Stimulated activated CD4-positive, alpha-beta T cell treated with anti-CD3 and anti-CD28 coated beads, Interleukin-1b, Interleukin-23, amount 100 ng/mL, for 4 hours (primary cell): ENCODE data around the gene SERPINC1.
"Not testable (repeated sequence)": the region's sequence is repeated elsewhere in the genome, so short reads cannot be mapped to it uniquely, and the experiment has no call there.

Experiments used
- DNase-seq, 2 donors: peaks; one replicate each; pipeline ENCODE4 v3.0.0-alpha.2; 2020; ENCODE audit warnings: low read depth in 2 of 2

The SERPINC1 gene

DNA sequence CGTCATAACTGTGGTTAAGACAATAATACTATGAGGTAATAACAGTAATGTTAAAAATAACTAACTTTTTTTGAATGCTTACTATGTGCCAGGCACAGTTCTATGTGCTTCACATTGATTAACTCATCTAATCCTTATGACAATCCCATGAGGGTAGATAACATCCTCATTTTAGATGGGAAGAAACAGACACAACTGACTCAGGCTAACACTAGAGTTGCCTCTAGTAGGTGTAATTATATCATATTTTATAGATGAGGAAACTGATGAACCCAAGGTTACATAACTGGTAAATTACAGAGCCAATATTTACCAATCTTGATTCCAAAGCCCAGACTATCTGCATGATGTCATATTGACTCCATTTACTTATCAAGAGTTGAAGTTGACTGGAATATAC lies 23.5 kb downstream of the SERPINC1 start:
- no peak for DNase-seq

DNA sequence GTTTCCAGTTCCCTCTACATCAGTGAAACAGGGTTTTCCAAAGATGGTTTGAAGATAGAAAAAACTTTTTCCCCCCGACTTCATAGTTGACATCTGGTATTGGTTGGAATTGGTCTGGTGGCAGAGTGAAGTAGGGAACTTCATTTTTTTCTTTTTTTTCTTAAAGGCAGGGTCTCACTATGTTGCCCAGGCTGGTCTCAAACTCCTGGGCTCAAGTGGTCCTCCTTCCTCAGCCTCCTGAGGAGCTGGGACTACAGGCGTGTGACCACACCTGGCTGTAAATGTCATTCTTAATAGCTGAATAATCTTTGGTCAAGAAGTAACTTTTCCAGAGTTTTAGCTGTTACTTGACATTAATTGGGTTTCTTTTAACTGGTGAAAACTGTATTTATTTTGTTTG lies 27.2 kb downstream of the SERPINC1 start:
- DNase-seq: no peak

DNA sequence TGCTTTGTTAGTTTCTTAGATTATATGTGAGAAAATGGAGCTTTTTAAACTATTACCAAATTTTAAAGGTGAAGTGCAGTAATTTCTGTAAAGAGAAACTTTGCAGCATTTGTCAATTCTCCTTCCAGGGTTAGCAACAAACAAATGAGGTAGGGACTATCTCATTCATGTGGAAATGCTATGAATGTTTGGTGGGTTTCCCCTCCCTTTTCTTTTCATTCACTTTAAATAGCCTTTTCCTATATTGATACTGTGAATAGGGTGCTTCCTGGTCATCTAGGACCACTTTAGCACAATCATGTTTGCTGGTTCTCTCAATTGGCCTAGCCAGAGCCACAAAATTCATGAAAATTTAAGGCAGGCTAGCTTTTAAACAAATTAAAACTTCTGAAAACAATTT lies 28.4 kb downstream of the SERPINC1 start:
- no peak for DNase-seq

DNA sequence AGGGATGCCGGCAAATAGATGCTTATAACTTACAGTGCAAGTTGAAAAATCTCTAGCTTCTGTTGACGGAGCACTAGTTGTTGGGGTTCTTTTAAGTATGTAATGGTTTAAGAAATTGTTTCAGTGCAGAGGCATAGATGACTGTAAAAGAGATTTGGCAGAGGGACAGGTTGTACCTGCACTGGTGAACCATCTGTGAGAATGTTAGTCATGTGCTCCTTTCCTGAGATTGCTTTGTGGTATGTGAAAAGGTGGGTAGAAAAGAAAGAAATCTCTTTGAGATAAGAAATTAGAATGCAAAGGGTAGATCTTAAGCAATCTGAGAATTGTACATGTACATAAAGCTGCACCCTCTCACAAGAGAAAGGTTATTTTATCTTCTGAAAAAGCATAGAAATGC lies 29.5 kb downstream of the SERPINC1 start:
- DNase-seq: no peak

DNA sequence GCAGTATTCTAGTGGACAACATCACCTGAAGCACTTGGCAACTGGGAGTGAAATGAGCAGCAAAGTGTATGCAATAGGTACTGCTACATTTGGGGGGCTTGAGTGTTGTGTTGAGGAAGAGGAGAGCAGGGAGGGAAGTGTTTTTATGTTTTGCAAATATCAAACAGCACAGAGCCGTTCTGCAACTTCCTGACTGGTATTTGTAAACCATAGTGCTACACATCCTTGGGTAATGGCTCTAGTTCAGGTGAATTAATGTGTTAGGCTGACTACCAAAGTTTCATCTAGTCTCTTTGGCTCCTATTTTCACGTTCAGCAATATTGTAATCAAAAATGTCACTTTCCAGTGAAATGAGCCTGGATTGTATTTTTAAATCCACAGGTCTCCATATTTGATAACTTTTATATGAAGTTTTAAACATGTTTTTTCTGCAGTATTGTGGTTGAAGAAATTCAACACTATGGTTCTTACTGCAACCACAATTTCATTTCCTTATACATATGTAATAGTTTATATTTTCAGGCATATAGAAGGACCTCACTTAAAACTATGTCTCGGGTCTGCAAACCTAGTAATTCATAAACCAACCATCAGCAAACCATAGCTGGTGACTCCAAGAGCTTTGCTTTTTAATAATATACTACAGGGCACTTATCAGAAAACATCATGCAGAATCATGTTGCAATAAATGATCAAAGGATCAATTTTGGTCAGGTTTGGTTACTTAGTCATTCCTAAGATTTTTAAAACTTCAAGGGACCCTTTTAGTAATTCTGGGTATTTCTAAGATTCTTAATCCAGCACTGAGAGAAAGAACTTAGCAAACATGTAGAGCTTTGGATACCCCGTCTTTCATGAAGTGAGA lies 30.1 kb downstream of the SERPINC1 start:
- DNase-seq: no peak

DNA sequence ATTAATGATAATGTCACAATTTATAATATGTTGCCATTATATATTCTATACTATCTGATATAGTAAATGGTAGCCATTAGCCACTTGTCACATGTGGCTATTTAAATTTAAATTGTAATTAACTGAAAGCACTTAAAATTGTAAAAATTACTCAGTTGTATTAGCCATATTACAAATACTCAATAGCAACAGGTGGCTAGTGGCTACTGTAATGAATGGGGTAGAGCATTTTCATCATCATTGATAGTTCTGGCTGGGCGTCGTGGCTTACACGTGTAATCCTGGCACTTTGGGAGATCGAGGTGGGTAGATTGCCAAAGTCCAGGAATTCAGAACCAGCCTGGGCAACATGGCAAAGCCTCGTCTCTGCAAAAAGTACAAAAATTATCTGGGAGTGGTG lies 32.4 kb downstream of the SERPINC1 start:
- DNase-seq: no peak

DNA sequence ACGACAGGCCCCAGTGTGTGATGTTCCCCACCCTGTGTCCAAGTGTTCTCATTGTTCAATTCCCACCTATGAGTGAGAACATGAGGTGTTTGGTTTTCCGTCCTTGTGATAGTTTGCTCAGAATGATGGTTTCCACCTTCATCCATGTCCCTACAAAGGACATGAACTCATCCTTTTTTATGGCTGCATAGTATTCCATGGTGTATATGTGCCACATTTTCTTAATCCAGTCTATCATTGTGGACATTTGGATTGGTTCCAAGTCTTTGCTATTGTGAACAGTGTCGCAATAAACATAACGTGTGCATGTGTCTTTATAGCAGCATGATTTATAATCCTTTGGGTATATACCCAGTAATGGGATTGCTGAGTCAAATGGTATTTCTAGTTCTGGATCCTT lies 36.0 kb downstream of the SERPINC1 start:
- not testable (repeated sequence) for DNase-seq

DNA sequence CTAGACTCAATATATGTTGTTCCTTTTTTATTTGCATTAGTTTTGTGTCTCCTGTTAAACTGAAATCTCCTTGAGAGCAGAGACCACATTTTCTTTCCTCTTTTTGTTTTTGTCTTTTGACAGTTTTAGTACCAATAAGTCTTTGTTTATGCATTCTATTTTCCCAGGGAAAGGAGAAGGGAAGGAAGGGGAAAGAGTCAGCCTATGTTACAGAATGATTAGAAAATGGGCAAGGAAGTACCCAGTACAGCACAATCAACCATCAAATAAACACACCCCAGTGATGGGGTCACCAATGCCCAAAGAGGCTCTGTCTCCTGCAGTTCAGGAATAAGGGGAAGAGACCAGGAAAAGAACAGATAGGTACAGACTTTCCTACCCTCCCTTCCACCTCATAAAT lies 38.9 kb downstream of the SERPINC1 start:
- no peak for DNase-seq

DNA sequence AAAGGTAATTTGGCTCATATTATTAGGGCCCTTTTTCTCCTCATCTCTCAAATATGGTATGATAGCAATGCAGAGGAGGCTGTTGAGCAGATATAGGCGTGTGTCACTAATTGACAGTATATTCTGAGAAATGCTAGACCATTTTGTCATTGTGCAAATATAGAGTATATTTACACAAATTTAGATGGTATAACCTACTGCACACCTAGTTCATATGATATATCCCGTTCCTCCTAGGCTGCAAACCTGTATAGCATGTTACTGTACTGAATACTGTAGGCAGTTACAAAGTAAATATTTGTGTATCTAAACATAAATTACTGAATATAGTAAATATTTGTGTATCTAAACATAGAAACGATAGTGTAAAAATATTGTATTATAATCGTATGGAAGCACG lies 40.4 kb downstream of the SERPINC1 start:
- no peak for DNase-seq

DNA sequence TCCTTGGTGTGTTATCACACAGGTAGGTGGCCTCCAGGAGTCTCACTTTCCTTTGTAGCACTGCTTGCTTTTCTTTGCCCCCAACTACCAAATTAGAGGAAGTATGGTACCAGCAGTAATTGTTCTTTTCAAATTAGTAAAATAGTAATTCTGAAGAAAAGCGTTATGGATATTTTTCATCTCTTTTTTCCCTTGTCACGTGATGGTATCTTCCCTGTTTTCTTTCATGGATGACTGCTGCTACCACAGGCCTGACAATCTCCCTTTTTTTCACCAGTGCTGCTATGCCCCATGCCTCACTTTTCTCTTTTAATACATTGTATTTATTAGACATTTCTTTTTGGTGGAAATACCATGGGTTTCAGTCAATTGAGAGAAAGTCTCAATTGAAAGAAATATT lies 45.6 kb downstream of the SERPINC1 start:
- DNase-seq: no peak

DNA sequence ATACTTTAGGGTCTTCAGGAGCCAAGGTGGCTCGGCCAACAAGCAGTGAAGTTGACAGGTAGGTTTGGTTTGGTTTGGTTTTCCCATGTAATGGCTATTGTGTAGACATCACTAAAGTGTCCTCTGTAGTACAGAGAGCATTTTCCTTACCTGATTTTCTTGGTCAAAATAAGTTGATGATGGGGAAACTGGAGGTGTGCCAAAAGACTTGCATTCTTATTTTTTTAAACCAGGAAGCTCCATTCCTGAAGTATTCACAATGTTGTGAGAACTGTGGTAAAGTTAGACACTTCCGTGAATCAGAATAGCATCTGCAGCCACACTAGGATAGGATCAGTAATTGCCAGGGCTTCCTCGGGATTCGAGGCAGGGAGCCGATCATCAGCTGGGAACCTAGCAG lies 46.0 kb downstream of the SERPINC1 start:
- DNase-seq: no peak

DNA sequence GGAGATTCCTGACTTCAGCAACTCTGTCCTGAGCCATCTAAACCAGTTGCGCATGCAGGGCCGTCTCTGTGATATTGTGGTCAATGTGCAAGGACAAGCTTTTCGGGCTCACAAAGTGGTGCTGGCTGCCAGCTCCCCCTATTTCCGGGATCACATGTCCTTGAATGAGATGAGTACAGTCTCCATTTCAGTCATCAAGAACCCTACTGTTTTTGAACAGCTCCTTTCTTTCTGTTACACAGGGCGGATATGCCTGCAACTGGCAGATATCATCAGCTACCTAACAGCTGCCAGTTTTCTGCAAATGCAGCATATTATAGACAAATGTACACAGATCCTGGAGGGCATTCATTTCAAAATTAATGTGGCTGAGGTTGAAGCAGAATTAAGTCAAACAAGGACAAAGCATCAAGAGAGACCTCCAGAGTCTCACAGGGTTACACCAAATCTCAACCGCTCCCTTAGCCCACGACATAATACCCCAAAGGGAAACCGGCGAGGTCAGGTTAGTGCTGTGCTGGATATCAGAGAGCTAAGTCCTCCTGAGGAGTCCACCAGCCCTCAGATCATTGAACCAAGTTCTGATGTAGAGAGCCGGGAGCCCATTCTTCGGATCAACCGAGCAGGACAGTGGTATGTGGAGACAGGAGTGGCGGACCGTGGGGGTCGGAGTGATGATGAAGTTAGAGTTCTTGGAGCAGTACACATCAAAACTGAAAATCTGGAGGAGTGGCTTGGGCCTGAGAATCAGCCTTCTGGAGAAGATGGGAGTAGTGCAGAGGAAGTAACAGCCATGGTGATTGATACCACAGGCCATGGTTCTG lies 46.7 kb downstream of the SERPINC1 start:
- no peak for DNase-seq

DNA sequence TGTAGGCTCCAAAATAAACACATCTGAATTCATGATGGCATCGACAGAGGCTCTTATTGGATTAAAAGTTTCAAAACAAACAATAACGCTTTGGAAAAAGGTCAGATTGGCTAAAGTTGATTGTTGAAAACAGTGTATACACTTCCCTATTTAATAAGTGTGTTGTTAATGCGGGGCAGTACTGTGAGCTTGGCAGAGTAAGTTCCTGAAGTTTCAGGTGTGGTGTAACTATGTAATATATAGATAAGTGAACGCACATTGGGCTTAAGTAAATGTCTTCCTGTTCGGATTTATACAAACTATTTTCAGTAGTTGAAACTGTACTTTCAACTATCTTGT lies 48.1 kb downstream of the SERPINC1 start:
- DNase-seq: no peak

DNA sequence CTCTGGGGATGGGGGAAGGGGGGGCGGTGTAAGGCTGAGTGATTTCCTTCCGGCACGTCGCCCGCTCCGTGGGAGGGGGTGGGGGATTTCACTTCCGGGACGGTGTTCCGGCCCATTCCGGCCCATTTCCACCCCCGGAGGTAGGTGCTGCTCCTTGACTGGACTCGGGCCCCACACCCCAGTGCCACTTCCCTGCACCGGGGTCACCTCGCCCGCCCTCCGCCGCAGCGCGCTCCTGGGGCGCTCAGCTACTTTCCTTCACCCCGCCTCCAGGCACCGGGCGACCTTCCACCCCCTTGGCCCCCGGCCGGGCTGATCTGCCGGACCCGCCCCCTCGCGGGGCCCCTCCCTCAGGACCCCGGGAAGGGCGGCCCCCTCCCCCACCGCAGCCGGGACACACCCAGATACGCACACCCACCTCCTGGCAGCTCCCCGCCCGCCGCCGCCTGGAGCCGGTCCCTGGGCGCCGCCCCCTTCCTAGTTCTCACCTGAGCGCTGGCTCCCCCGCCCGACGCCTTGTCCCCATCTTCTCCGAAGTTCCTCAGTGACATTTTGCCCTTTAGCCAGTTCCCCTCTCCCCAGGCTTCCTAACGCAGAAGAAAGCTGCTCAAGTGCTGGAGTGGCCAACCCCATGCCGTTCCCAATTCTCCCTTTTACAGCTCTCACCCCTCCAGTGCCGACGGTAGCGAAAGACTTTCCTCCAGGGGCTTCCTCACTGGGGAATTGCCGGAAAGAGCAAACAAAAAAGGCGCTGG lies 48.7 kb downstream of the SERPINC1 start, which contains the start of gene ZBTB37:
TSS of gene ZBTB37 (plus strand) at position 115 of the 755 bp plus-strand sequence. CDS start 1,846 bp downstream, outside the sequence.
- DNase-seq: peak; percentile 86 to 95

DNA sequence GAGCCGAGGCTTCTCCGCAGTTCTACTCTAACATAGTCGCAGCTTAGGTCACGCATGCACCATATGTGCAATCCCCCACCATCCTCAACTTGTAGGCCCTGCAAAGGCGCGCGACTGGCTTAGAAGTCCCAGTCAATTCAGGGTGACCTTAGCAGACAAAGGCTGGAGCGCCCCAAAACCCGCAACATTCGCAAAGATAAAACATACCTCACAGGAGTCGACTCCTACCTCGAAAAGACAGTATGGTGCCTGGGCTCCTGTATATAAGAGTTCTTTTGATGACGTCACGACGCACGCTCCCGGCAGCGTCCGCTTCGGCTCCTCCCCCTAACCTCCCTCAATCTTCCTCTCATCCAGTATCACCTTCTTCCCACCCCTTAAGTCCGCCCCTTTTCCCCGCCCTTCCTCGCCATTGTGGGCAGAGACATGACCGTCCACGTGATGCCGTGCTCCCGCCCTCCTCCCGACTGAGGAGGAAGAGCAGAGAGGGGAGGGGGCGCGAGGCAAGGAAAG lies 49.3 kb downstream of the SERPINC1 start, which contains the start of gene GAS5:
TSS of gene GAS5 (minus strand) at position 237 of the 513 bp plus-strand sequence.
- DNase-seq: peak; percentile 98 to 99

DNA sequence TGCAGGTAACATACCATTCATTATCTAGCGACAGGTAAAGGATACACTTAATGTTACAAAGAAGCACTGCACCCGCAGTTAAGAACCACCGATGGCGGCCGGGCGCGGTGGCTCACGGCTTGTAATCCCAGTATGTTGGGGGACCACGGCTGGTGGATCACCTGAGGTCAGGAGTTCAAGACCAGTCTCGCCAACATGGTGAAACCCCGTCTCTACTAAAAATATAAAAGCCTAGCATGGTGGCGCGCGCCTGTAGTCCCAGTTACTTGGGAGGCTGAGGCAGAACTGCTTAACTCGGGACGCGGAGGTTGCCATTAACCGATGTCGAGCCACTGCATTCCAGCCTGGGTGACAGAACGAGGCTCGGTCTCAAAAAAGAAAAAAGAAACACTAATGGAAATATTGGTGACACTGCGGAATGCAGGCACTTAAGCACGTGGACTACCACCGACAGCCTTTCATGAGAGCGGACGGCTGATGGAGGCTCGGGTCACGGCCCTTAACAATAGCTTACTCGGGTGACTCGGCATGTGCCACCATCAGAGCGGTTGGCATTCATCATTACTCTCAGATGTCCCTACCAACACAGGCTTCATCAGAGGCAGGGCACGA lies 49.9 kb downstream of the SERPINC1 start:
- no peak for DNase-seq

DNA sequence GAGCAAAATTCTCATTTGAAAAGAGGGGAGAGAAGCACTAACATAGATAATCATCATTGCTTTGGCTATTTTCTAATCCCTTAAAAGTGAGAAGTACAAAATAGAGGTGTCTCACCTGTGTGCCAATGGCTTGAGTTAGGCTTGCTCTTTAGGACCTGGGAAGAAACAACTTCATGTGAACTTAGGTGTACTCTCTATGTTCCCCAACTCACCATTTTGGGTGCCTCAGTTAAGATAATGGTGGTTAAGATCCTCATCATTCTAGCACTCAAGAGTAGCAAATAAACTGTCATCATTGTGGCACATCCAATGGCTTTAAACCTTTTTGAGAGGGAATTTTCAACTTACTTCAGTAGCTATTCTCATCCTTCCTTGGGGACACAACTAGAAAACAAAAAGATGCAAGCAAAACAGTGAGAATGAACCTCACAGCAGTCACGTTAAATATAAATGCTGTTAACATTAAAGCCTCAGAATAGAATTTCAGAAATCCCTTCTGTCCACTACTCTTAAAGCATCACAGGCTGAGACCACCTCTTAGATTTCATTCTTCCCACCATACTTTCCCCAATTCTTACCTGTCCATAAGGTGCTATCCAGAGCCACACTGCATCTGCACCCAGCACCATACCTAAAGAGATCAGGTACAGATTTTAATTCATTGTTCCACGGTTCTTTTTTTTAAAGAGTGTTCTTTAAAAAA lies 50.6 kb downstream of the SERPINC1 start:
- DNase-seq: no peak

DNA sequence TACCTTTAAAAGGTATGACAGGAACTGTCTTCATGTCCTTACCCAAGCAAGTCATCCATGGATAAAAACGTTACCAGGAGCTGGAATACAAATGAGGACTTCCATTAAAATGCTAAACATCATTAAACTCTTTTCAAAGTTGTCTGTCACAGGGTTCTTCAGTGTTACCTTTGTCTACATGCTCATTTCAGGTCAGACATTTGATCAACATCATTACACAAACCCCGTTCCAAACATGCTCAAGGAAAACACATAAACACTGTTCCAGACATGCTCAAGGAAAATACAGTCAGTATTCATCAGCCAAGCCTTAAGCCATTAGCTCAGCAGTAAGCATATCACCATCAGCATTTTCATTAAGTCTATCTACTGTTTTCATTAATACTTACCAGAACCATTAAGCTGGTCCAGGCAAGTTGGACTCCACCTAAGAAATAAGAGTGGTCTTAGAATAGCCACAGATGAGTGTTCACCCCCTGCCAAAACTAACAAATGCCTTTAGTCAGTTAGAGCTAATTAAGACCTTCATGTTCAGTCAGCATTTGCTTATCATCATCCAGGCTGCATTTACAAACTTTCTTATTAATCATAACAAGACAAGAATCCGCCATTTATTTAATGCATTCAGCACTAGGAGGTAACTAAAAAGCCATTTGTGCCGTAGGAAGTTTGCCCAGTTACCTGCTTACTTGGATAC lies 51.5 kb downstream of the SERPINC1 start:
- DNase-seq: no peak

DNA sequence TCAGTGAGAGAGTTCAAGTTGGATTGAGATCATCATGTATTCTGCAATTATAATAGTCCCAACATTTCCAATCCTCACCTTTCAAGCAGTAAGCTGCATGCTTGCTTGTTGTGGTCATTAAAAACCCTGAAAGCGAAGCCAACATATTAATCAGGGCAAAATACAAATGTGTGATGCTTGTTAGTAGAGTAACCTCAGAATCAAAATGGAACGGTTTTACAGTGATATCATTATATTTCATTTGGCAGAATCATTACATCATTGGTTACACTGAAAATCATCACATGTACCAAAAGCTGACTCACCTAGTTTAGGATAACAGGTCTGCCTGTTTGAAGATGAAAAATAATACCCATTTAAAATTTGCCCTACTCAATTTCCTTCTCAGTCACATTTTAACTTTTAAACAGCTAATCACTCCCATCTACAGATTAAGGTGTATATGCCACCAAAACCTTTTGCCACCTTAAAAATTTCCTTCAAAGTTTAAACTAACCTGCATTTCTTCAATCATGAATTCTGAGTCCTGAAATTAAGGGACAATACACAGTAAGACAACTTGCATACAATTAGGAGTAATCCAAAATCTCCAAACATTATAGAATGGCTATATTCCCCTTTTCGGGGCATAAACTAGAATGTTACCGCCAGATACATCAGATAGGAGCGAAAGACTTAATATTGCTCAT lies 52.8 kb downstream of the SERPINC1 start:
- DNase-seq: no peak
